Activated CD8-positive, alpha-beta memory T cell treated with anti-CD3 and anti-CD28 coated beads, Interleukin-2, amount 50 U/mL, for 24 hours (primary cell): ENCODE data around the gene NXPE3.

Source experiments
- DNase-seq: peaks from one replicate; pipeline ENCODE4 v3.0.0-alpha.2; 2020; ENCODE audit errors: extremely low read depth

NXPE3 gene

DNA sequence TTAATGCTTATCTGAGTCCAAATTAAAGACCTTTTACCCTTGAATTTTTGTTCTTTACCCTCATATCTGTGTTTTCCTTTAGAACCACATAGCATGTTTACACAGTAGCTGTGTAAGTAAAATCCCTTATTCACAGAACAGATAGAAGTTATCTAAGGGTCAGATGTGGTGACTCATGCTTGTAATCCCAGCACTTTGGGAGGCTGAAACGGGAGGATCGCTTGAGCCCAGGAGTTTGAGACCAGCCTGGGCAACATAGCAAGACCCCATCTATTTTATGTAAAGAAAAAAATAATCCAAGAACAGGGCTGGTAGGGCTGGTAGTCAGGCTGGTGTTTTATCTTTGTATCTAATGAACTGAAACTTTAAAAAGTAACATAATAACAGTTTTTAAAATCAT lies 23.2 kb downstream of the NXPE3 start:
- DNase-seq, result no peak

DNA sequence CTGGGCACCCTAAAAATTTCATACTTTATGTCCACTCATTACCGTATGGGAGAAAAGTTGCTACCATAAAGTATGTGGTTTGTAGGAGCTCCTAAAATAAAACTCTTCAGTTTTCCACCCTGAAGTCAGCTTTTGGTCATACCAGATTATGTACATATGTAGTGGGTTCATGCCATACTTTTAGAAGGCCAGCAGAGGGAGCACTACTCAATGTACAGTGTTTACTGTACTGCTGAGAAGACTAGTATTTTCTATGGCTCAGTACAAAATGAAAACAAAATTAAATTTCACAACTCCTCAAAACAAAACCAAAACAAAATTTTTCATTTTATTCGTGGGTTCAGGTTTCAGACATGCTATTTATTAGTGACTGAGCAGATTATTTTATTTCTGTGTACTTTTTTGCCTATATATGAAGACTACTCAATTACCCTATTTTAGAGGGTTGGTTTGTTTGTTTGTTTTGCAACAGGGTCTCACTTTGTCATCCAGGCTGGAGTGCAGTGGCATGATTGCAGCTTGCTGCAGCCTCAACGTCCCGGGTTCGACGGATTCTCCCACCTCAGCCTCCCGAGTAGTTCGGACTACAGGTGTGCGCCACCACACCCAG lies 24.3 kb downstream of the NXPE3 start:
- DNase-seq, result no peak

DNA sequence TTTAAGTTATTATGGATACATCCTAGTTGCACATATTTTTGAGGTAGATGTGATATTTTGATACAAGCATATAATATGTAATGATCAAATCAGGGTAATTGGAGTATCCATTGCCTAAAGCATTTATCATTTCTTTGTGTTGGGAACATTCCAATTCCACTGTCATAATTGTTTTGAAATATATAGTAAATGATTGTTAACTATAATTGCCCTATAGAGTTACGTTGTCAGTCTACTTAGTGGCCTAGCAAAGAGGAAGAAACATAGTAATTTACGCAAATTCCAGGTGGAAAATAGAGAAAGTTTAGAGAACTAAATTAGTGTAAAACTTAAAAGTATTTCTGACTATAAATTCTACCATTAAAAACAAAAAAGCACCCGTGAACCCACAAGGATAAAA lies 24.9 kb downstream of the NXPE3 start:
- DNase-seq, result no peak

DNA sequence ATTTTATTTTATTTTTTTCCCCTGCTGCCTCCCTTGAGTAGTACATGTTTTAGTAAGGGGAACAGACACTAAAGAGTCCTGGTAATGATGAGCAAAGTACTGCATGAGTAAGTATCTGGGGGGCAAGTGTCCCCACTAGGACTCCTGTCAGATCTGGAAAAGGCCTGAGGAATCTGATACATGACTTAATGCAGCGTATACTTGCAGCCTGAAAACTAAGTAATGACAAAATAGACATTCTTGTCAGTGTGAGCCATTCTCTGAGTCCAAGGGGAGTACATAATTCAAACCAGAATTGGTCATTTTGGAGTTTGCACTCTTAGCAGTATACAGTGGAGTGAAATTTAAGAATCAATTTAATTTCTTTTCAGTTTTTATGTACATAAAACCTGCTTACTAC lies 27.5 kb downstream of the NXPE3 start:
- no peak for DNase-seq

DNA sequence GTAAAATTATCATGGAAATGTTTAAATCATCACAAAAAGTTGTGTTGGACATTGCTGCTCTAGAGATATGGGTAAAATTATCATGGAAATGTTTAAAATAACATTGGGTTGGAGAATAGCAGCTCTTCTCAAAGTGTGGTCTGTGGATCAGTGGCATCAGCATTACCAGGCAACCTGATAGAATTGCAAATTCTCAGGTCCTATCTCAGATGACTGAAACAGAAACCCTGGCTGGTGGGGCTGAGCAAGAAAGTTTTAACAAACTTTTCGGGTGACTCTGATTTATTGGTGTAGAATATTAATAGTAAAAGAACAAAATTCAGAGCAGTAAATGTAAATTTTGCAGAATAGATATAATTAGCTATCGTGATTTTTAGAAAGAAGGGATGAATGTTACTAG lies 28.9 kb downstream of the NXPE3 start:
- DNase-seq, result no peak

DNA sequence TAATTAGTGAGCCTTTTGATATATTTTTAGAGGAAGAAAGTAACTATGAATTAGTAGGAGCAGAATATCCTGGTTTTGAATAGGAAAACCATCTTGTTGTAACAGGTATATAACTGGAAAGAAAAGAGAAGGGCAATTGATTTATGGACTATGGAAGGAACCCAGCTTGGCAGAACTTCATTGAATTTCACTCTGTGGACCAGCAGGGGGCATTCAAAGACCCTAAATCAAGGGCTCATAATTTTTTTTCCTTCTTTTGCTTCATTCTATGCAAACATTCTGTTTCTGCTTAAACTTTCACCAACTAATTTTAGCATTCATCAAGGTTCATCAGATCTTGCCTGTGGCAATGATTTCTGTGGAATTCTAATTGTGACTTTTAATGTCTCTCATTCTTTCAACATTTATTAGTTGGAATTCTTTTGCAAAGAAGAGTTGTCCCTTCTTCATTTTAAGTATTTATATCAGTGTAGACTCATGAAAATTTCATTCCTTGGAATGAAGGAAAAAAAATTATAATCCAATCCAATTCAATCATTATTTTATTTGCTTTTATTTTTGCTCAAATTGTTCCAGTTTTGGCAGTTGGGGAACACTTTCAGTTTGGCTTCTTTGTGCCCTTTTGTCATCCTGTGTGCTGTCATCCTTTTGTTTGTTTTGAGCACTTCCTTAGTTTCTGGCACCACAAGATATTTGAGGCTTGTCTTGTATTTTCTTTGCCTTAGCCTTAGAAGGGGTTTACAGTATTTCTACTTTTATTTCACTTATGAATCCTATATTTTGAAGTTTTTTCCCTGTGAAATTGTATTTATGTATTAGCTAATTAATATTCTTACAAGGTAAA lies 30.4 kb downstream of the NXPE3 start:
- DNase-seq, result no peak

DNA sequence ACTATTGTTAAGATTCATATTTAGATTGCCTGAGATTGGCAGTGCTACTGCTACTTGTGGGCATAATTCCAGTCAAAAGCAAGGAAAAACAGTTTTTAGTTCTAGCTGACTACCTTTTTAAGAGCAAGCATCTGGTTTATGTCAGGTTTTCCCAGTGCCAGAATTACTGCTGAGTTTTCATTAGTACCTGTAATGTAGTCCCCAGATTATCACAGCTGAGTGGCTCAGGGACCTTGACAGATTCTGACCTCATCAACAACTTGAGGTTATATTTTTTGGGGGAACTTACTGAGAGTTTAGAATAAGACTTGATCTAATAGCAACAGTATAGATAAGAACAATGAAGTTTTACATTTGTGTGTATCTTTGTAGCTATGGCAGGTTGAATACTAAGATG lies 31.0 kb downstream of the NXPE3 start:
- no peak for DNase-seq

DNA sequence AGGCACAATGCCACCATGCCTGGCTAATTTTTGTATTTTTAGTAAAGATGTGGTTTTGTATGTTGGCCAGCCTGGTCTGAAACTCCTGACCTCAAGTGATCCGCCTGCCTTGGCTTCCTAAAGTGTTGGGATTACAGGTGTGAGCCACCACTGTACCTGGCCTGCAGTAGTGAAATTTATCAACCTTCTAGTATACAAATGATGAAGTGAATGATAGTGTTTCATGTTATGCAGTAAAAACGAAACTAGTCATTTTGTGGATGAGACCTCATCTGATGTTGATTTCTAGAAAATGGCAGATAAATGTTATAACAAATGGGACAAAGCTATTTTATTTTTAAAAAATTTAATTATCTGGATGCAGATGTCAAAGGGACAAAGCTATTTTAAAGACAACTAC lies 32.9 kb downstream of the NXPE3 start:
- DNase-seq, result no peak

DNA sequence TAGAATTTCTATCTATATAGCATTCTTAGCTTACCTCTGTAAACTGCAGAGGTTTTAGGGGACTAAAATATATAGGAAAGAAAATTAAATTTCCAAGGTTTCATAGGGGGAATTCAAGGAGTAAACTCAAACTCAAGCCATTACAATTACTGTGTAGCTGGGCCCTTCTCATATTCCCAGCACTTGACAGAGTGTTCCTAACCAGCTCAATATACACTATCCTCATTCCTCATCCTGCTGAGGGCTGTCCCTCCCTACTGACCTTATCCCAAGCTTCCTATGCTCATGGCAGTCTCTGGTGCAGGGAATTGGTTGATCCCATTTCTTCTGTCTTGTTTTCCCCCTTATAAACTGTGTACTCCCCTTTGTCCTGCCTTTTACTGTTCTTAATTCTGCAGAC lies 33.9 kb downstream of the NXPE3 start:
- DNase-seq, result no peak

DNA sequence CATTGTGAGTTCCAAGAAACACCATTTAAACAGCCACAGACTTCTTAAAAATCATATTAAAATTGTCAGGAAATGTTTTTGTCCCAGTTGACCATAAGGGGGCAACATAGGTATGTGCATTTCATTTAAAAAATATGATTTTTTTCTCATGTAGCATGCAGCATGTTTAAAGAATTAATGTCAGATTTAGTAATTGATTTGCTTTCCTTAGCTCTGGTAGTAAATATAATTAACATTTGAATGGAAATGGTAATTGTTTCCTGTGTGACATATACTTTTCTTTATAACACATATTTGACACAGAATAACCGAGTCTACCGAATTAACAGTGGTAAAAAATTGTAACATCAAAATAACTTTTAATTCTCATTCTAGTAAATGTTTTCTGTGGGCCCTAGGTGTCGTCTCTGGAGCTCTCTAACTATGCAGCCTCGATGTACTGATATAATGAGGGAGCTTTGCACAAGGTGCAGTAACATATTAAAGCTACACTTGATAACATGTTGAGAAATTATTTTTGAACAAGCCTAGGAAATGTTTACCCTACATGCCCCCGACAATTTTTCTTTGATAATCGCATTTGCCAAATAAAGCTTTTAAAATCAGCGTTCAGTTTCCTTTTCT lies 34.9 kb downstream of the NXPE3 start:
- DNase-seq, result no peak

DNA sequence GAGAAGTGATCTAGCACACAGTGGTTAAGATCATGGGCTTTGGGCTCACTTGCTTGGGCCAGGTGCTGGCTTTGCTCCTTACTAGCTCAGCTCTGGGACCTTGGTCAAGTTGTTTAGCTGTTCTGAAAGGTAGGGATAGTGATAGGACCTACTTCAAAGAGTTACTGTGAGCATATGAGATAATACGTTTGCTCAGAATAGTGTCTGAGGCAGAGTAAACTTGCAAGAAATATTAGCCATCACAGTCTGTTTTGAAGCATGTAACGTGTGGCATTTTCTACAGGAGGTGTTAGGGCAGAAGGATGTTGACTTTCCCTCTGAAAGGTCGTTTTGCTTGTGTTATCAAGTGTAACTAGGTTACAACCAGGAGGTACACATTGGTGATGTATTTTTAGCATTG lies 35.8 kb downstream of the NXPE3 start:
- no peak for DNase-seq

DNA sequence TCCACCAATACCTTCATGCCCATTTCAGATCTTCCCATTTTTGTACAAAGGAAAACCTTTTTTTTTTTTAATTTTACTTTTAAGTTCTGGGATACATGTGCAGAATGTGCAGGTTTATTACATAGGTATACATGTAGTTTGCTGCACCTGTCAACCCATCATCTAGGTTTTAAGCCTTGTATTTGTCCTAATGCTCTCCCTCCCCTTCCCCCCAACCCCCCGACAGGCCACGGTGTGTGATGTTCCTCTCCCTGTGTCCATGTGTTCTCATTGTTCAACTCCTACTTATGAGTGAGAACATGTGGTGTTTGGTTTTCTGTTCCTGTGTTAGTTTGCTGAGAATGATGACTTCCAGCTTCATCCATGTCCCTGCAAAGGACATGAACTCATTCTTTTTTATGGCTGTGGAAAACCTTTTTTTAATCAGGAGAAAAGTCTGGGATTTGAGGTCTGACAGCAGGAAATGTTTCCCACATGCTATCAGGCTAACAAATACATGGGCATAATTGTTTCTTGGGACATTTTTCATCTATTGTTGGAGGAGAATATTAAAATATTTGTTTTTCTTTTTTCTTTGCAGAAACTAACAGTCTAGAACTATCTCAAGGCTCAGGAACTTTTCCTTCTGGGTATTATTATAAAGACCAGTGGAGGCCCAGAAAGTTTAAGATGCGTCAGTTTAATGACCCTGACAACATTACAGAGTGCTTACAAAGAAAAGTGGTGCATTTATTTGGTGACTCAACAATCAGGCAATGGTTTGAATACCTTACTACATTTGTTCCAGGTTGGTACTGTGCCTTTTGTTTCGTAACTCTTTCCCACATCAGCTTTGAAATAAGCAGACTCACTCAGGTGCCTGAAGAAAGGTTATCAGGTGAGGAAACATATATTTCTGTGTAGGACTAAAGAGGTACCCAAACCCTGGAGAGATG lies 37.5 kb downstream of the NXPE3 start:
- DNase-seq, result no peak

DNA sequence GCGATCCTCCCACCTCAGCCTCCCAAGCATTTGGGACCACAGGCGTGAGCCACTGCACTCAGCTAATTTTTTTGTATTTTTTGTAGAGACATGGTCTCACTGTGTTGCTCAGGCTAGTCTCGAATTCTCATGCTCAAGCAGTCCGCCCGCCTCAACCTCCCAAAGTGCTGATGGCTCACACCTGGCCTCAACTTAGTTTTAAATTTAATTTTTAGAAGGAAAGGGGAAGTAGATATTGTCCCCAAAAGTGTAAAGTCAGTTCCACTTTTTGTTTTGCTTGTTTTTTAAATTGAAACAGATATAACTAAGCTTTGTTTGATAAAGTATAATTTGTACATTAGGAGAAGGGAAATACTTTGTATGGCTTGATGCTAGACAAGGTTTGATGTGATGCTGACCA lies 39.0 kb downstream of the NXPE3 start:
- no peak for DNase-seq

DNA sequence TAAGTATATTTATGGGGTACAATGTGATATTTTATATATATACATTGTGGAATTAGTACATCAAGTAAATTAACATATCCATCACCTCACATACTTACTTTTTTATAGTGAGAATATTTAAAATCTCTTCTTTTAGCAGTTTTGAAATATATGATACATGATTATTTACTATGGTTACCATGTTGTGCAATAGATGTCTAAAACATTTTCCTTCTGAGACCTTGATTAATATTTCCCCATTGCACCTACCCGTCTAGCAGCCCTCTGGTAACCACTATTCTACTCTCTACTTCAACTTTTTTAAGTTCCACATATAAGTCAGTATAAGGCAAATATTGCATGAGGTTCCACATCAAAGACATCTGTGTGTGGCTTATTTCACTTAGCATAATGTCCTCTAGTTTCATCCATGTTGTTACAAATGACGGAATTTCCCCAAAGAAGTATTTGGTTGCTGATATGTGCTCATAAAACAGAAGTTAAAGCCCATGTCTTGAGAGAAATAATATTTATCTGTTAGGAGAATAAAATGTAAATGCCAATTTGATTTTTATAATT lies 40.7 kb downstream of the NXPE3 start:
- no peak for DNase-seq

DNA sequence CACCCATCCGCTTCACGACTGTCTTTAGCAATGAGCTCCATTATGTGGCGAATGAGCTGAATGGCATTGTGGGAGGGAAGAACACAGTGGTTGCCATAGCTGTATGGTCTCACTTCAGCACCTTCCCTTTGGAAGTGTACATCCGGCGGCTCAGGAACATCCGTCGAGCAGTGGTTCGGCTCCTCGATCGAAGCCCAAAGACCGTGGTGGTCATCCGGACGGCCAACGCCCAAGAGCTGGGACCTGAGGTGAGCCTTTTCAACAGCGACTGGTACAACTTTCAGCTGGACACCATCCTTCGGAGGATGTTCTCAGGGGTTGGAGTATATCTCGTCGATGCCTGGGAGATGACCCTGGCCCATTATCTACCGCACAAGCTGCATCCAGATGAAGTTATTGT lies 42.5 kb downstream of the NXPE3 start:
- no peak for DNase-seq

DNA sequence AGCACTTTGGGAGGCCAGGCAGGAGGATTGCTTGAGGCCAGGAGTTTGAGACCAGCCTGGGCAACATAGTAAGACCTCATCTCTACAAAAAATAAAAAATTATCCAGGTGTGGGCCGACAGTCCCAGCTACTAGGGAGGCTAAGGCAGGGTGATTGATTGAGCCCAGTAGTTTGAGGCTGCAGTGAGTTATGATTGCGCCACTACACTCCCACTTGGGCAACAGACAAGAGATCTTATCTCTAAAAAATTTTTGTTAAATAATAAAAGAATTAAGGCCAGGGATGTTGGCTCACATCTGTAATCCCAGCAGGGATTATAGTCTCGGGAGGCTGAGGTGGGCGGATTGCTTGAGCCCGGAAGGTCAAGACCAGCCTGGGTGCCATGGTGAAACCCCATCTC lies 44.5 kb downstream of the NXPE3 start:
- DNase-seq, result no peak

DNA sequence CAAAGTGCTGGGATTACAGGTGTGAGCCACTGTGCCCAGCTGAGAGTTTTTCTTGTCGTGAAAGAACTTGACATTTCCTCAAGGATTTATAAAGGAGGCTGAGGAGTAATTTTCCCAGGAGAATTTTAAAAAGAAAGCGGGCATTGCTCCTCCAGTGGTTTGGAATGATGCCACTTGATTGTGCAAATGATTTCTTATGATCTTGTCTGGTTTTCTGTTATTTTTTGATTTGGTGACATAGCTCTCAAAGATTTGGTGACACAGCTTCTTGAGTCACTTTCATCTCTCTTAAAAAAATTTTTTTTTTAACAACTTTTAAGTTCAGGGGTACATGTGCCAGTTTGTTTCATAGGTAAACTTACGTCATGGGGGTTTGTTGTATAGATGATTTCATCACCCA lies 45.7 kb downstream of the NXPE3 start:
- DNase-seq, result no peak

DNA sequence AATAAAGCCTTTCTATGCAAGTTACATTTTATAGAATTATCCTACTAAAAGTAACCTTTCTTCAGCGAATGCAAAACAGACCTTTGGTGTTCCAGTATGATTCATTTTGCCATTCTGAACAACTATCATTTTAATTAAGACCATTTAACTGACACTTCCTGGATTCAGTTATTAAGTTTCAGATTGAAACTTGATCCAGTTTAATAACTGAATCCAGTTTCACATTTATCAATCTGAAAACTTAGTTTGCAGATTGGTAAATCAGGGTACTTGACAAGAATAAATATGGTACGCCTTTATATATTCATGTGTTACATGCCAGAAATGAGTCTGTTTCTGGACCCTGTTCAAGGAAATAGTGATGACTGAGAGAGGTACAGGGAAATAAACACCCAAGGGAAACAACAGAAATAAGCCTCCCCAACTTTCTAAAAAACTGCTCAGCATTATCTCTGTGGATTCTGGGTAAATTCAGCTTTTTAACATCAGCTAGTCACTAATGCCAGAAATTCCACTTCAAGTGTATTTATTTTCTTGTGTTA lies 47.0 kb downstream of the NXPE3 start:
- no peak for DNase-seq

DNA sequence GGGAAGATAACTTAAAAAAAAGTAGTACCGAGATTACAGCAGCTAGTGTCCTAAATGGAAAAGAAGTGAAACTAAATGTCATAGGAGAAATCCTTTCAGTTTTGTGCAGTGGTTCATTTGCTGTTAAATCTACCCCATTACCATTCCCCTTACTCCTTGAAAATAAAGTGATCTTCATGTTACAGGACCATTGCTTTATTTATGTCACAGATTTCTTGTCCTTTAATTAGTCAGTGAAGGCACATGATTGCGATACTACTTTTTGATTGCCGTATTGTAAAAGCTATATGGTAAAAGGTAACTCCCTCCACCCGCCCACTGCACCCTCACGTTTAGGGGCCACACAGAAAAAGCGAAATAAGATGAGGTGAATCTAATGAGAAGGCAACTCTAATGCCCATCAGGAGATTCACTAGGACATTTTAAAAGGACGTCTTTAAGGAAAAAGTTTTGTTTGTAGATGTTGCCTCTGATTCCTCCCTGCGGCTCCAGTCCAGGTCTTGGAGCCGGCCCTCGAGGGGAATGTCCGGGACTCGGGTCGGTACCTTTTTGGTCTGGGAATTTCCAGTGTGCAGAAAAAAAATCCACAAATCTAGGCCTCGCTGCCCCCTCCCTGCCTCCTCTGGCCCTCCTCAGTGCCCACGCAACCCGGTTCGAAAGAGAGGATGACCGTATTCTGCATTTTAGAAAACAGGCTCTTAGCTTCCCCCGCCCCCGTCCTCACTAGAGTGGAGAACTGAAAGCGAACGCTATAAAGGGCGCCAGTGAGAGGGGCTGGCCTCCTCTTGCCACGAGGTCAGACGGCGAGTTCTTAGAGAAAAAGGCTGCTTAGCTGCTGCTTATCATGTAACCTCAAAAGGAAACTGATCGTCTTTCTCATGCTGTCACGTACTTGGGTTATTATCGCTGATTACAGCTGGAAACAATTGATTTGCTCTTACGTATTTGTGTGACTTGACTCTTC lies 48.5 kb downstream of the NXPE3 start:
- DNase-seq, result peak; percentile 75

DNA sequence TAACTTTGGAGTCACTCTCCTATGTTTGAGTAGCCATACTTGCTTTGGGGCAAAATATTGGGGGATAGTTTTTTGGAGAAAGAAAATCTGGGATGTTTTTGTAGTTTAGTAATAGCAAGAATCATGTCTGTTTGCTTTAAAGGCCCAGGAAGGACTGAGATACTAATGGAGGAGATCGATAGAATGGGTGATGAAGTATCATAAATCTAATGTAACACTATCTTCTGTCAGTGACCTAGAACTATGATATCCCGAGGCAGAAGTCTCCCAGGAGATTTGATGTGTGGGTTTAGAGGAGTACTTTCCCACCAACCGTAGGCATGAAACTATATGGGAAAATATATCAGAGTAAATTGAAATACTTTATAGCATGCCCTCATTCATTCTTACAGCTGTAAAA lies 49.3 kb downstream of the NXPE3 start:
- DNase-seq, result no peak
